SU-DHL-6 (cell line): Measurements from ENCODE around the gene MEI1.

Experiments used
- EZH2phosphoT487 ChIP-seq: fragments of 200-600 bp; sonication (generic), shearing (Covaris generic); conservative IDR thresholded peaks from 2 replicates; pipeline ENCODE4 v1.6.1; 2018; ENCODE audit warnings: mild to moderate bottlenecking, antibody characterized with exemption, low read length, moderate library complexity, mixed read lengths
- TF ChIP-seq, protein P1 (sequence below): fragments of 200-600 bp; sonication (generic); IDR thresholded peaks from one replicate; pipeline ENCODE4 v1.5.1; 2017; ENCODE audit warnings: antibody characterized with exemption, mild to moderate bottlenecking, low read length, moderate library complexity; ENCODE audit not compliant: insufficient read depth, poor library complexity, severe bottlenecking

DNA sequence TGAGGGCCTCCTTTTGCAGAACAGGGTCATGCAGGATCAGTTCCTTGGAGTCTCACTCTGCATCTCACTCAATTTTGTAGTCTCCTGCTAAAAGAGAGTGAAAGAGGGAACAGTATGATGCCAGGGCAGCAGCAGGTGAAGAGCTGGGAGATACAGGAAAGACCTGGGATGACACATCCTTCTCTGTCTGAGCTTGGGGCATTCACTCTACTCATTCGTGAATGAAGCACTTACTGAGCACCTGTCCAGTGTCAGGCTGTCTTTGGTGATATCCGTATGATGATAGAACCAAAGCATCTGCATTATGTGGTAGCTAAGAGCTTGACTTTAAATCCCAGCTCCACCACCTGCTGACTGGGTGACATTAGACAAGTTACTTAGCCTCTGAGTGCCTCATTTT lies 148.0 kb downstream of the MEI1 start:
- TF ChIP-seq, protein P1, sequence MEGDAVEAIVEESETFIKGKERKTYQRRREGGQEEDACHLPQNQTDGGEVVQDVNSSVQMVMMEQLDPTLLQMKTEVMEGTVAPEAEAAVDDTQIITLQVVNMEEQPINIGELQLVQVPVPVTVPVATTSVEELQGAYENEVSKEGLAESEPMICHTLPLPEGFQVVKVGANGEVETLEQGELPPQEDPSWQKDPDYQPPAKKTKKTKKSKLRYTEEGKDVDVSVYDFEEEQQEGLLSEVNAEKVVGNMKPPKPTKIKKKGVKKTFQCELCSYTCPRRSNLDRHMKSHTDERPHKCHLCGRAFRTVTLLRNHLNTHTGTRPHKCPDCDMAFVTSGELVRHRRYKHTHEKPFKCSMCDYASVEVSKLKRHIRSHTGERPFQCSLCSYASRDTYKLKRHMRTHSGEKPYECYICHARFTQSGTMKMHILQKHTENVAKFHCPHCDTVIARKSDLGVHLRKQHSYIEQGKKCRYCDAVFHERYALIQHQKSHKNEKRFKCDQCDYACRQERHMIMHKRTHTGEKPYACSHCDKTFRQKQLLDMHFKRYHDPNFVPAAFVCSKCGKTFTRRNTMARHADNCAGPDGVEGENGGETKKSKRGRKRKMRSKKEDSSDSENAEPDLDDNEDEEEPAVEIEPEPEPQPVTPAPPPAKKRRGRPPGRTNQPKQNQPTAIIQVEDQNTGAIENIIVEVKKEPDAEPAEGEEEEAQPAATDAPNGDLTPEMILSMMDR, result no peak
- TF ChIP-seq EZH2phosphoT487, result no peak
